Naive B cell (primary cell): Measurements from ENCODE around the gene RNF19B. TPM values are rescaled to one million over a fixed set of nuclear protein-coding genes. Genes with fewer than 3 reads are reported as not detected.

Experiments used
- ATAC-seq, 2 donors: fragments of 150-1000 bp; cut with Tn5 transposase; 2 replicates each; pipeline ENCODE4 v1.10.0; 2021; ENCODE audit warnings: low read depth in 2 of 2, mild to moderate bottlenecking in 2 of 2, moderate library complexity in 2 of 2
- DNase-seq: peaks from one replicate; pipeline ENCODE4 v3.0.0; 2022
- H3K27ac Mint-ChIP-seq, 6 donors: one replicate each; pipeline ENCODE4 v1.8.0; 2020 to 2022; ENCODE audit warnings: mild to moderate bottlenecking in 6 of 6, mixed read lengths in 6 of 6, moderate library complexity in 5 of 6, inconsistent platforms in 2 of 6
- H3K27me3 Mint-ChIP-seq, 3 donors: one replicate each; pipeline ENCODE4 v1.8.0; 2021 to 2022; ENCODE audit warnings: mixed read lengths in 3 of 3, mild to moderate bottlenecking in 1 of 3
- H3K36me3 Mint-ChIP-seq, 2 donors: one replicate each; pipeline ENCODE4 v1.8.0; 2020 to 2022; ENCODE audit warnings: mixed read lengths in 2 of 2, inconsistent platforms in 1 of 2, mild to moderate bottlenecking in 1 of 2
- H3K4me1 Mint-ChIP-seq, 3 donors: one replicate each; pipeline ENCODE4 v1.8.0; 2020 to 2022; ENCODE audit warnings: mixed read lengths in 3 of 3, inconsistent platforms in 1 of 3, mild to moderate bottlenecking in 1 of 3, moderate library complexity in 1 of 3
- H3K4me3 Mint-ChIP-seq, 8 donors: one replicate each; pipeline ENCODE4 v1.8.0; 2020 to 2022; ENCODE audit warnings: mild to moderate bottlenecking in 8 of 8, mixed read lengths in 8 of 8, moderate library complexity in 8 of 8, inconsistent platforms in 2 of 8
- H3K9me3 Mint-ChIP-seq, 7 donors: one replicate each; pipeline ENCODE4 v1.8.0; 2020 to 2022; ENCODE audit warnings: mixed read lengths in 7 of 7, mild to moderate bottlenecking in 5 of 7, inconsistent platforms in 2 of 7, moderate library complexity in 1 of 7
- polyA plus RNA-seq, 6 donors: library from polyadenylated mRNA; unstranded; fragments of 300-500 nt; fragmentation: Illumina TruSeq; gene quantifications; one replicate each; pipeline ENCODE4 v1.2.3, GENCODE V29; 2021; ENCODE audit warnings: low read depth in 6 of 6

The RNF19B gene, protein sequence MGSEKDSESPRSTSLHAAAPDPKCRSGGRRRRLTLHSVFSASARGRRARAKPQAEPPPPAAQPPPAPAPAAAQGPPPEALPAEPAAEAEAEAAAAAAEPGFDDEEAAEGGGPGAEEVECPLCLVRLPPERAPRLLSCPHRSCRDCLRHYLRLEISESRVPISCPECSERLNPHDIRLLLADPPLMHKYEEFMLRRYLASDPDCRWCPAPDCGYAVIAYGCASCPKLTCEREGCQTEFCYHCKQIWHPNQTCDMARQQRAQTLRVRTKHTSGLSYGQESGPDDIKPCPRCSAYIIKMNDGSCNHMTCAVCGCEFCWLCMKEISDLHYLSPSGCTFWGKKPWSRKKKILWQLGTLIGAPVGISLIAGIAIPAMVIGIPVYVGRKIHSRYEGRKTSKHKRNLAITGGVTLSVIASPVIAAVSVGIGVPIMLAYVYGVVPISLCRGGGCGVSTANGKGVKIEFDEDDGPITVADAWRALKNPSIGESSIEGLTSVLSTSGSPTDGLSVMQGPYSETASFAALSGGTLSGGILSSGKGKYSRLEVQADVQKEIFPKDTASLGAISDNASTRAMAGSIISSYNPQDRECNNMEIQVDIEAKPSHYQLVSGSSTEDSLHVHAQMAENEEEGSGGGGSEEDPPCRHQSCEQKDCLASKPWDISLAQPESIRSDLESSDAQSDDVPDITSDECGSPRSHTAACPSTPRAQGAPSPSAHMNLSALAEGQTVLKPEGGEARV
- 1 to 10 TPM; 1.0 to 2.8 (median 1.9) TPM for polyA plus RNA-seq

- Mint-ChIP-seq H3K27ac (peak within 1 kb of the TSS; percentile 56 to 95 (median 84)), H3K4me3 (peak within 1 kb of the TSS; percentile 87 to 94 (median 91)), H3K27me3 (peaks cover 0 to 4% (median 0%) of the 10 kb centered on the region in 3 donors), H3K36me3 (no peaks in the 10 kb centered on the region), H3K9me3 (peaks cover 0 to 2% (median 0%) of the 10 kb centered on the region in 7 donors), H3K4me1 (peaks cover 28 to 41% (median 36%) of the 10 kb centered on the region in 3 donors)
- DNase-seq, result peak; percentile 94
- ATAC-seq, result peak; percentile 89 to 90
Measured at GRCh38 chr1:32964461-32965250, at the start of gene RNF19B. Gene RNF19B, minus strand, starts transcription at chr1:32964809. Its CDS starts 124 bp downstream, at chr1:32964685.

DNA sequence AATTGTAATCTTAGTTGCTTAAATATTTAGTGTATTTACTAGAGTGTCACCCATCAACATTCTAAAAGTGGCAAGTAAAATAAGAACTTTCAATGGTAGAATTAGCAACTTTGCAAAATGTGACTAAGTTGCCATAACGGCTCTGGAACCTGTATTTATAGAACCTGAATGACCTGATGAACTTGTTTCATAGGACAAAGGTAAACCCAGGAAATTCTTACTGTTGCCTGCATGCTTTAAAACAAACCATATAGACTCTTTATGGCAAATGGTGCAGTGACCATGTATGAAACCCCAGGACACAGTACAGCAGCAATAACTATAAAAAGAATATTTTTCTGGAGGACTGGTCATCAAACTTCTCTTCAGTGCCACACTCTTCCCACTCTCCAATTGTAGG lies 49.2 kb upstream of the RNF19B start:
- no peak for ATAC-seq
- Mint-ChIP-seq H3K4me1 (peaks cover 0 to 3% (median 0%) of the 10 kb centered on the region in 3 donors), H3K27ac (no peak overlapping the region), H3K27me3 (no peaks in the 10 kb centered on the region), H3K36me3 (peaks cover 31 to 54% of the 10 kb centered on the region in 2 donors), H3K9me3 (no peaks in the 10 kb centered on the region), H3K4me3 (no peak overlapping the region)
- DNase-seq, result no peak

GRCh38 chr1:33012165-33012564 lies 47.6 kb upstream of the RNF19B start:
- no peak for ATAC-seq
- no peaks in the 10 kb centered on the region for H3K27me3 Mint-ChIP-seq
- H3K36me3 Mint-ChIP-seq, result peaks cover 25 to 53% of the 10 kb centered on the region in 2 donors

GRCh38 chr1:33010932-33011731 lies 46.5 kb upstream of the RNF19B start:
- peaks cover 0 to 3% (median 2%) of the 10 kb centered on the region in 3 donors for H3K4me1 Mint-ChIP-seq
- no peaks in the 10 kb centered on the region for H3K27me3 Mint-ChIP-seq
- ATAC-seq (no peak), DNase-seq (no peak)
- H3K27ac Mint-ChIP-seq, result peak overlapping the region in 1 of 6 donors; percentile 21
- no peaks in the 10 kb centered on the region for H3K9me3 Mint-ChIP-seq
- peaks cover 25 to 53% of the 10 kb centered on the region in 2 donors for H3K36me3 Mint-ChIP-seq
- no peak overlapping the region for H3K4me3 Mint-ChIP-seq

More at GRCh38 chr1:33012165-33012564, 47.6 kb upstream of the RNF19B start:
- H3K9me3 Mint-ChIP-seq, result no peaks in the 10 kb centered on the region
- no peak for DNase-seq
- H3K27ac Mint-ChIP-seq, result peak overlapping the region in 1 of 6 donors; percentile 21
- no peak overlapping the region for H3K4me3 Mint-ChIP-seq
- H3K4me1 Mint-ChIP-seq, result peaks cover 0 to 3% (median 0%) of the 10 kb centered on the region in 3 donors

- no peak for DNase-seq
- no peak for ATAC-seq
- no peaks in the 10 kb centered on the region for H3K27me3 Mint-ChIP-seq
- H3K4me3 Mint-ChIP-seq, result peak overlapping the region in 1 of 8 donors; percentile 47
- H3K9me3 Mint-ChIP-seq, result no peaks in the 10 kb centered on the region
- peak overlapping the region in 1 of 6 donors; percentile 26 for H3K27ac Mint-ChIP-seq
- H3K36me3 Mint-ChIP-seq, result peaks cover 25 to 53% of the 10 kb centered on the region in 2 donors
- H3K4me1 Mint-ChIP-seq, result peaks cover 2 to 8% (median 6%) of the 10 kb centered on the region in 3 donors
Measured at GRCh38 chr1:33009561-33009960, 45.0 kb upstream of the RNF19B start.

GRCh38 chr1:33008051-33008914 lies 43.7 kb upstream of the RNF19B start:
- H3K4me1 Mint-ChIP-seq, result peaks cover 2 to 9% (median 7%) of the 10 kb centered on the region in 3 donors
- H3K36me3 Mint-ChIP-seq, result peaks cover 17 to 42% of the 10 kb centered on the region in 2 donors
- H3K9me3 Mint-ChIP-seq, result no peaks in the 10 kb centered on the region
- H3K27me3 Mint-ChIP-seq, result no peaks in the 10 kb centered on the region
- H3K4me3 Mint-ChIP-seq, result no peak overlapping the region
- H3K27ac Mint-ChIP-seq, result peak overlapping the region in 4 of 6 donors; percentile 50 to 78 (median 61)
- DNase-seq (no peak), ATAC-seq (no peak)

DNA sequence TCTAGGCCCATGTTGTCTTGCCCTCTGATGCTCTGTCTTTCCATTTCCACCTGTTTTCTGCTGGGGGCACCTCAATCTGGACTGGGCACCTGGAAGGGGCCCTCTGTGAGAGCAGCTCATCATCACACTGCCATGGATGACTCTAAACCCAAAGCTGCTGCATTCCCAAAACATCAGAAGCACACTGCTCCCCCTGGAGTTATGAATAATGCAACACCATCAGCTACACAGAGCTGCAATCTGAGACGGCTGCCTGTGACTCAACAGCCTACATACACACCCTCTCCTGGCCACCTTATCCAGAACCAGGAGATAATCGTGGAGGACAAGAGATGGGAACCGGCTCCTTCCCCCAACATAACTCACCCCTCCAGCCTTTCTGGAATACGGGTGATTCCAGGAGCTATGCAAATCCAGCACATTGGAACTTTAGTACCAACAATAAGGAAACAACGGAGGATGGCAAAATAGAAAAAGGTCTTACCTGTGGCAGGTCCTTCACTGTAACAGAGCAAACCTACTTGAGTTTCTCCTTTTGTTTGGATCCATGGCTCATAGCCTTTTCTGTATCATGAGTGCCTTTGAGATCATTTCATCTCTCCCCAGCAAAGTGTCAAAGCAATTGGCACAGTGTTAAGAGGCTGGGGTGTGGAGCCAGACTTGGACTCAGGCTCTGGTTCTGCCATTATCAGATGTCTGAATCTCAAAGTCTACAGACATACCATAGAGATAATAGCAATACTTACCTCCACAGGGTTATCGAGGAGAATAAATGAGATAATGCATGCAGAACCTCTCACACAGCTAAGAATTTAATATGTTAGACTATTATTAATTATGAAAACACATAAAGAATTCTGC lies 42.8 kb upstream of the RNF19B start:
- Mint-ChIP-seq H3K36me3 (peaks cover 14 to 33% of the 10 kb centered on the region in 2 donors), H3K9me3 (no peaks in the 10 kb centered on the region), H3K4me3 (no peak overlapping the region), H3K27ac (peak overlapping the region in 3 of 6 donors; percentile 15 to 89 (median 57)), H3K27me3 (no peaks in the 10 kb centered on the region), H3K4me1 (peaks cover 2 to 9% (median 7%) of the 10 kb centered on the region in 3 donors)
- ATAC-seq, result peak in 1 of 2 donors; percentile 43
- DNase-seq, result no peak

GRCh38 chr1:33005838-33006421 lies 41.3 kb upstream of the RNF19B start:
- no peak overlapping the region for H3K4me3 Mint-ChIP-seq
- H3K36me3 Mint-ChIP-seq, result peaks cover 4 to 22% of the 10 kb centered on the region in 2 donors
- no peaks in the 10 kb centered on the region for H3K9me3 Mint-ChIP-seq
- ATAC-seq (no peak), DNase-seq (no peak)
- H3K4me1 Mint-ChIP-seq, result peaks cover 2 to 13% (median 7%) of the 10 kb centered on the region in 3 donors
- H3K27me3 Mint-ChIP-seq, result no peaks in the 10 kb centered on the region
- peak overlapping the region in 1 of 6 donors; percentile 2 for H3K27ac Mint-ChIP-seq

DNA sequence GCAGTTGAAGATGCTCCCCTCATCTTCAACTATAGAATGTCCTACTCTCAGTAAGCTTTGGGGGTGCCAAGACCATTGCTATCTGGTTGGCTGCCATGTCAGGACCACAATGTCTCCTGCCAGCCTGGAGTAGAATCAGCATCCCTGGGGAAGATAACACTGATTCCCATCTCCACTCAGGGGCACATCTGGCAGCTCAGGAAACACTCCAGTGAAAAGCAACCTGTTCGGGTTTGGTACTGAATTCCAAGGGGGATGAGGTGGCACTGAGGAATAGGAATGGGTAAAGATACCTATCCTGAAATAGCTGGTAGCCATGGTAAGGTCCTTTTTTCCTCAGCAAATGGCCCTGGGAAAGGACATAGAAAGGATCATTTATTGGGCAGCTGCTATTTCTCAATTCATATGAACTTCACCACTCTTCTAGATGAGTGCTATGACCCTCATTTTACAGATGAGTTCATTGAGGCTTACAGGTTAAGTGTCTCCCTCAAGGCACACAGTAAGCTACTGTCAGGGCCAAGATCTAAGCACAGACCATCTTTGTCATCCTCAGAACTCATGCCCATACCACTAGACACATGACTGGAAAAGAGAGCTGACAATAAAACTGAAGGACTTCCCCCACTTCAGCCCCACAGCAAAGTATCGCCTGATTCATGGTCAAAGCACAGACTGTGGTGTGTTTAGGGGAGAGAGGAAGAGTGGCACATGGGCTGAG lies 40.7 kb upstream of the RNF19B start:
- no peak overlapping the region for H3K4me3 Mint-ChIP-seq
- peak overlapping the region in 2 of 6 donors; percentile 31 to 32 for H3K27ac Mint-ChIP-seq
- ATAC-seq, result no peak
- peaks cover 2 to 15% (median 11%) of the 10 kb centered on the region in 3 donors for H3K4me1 Mint-ChIP-seq
- no peaks in the 10 kb centered on the region for H3K27me3 Mint-ChIP-seq
- H3K9me3 Mint-ChIP-seq, result no peaks in the 10 kb centered on the region
- DNase-seq, result no peak
- peaks cover 4 to 16% of the 10 kb centered on the region in 2 donors for H3K36me3 Mint-ChIP-seq

DNA sequence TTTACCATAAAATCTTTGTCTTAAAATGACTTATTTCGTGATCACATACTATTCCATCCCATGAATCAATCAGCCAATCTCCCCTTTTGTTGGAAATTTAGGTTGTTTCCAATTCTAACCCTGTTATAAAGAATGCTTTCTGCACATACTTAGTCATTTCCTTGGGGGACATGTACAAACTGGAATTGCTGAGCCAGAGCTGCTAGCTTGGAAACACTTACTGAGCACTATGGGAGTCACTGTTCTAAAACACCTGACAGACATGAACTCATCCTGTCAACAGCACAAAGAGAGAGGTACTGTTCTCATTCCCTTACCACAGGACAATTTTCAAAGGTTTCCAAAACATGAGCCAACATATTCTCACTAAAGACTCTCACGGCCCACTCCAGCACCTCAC lies 40.0 kb upstream of the RNF19B start:
- Mint-ChIP-seq H3K36me3 (peaks cover 4 to 12% of the 10 kb centered on the region in 2 donors), H3K4me1 (peaks cover 2 to 13% (median 12%) of the 10 kb centered on the region in 3 donors), H3K9me3 (no peaks in the 10 kb centered on the region), H3K4me3 (no peak overlapping the region), H3K27me3 (no peaks in the 10 kb centered on the region), H3K27ac (peak overlapping the region in 1 of 6 donors; percentile 31)
- DNase-seq (no peak), ATAC-seq (no peak)
